Tibial nerve (tissue), 4 donors: ENCODE measurements around the gene ACTR1B. TPM values are rescaled to one million over a fixed set of nuclear protein-coding genes. Genes with fewer than 3 reads are reported as not detected.
"Not testable (repeated sequence)": the region's sequence is repeated elsewhere in the genome, so short reads cannot be mapped to it uniquely, and the experiment has no call there.

ENCODE experiments used
- DNase-seq, 2 donors: peaks; one replicate each; pipeline ENCODE4 v3.0.0-alpha.2; 2019; ENCODE audit warnings: low spot score in 2 of 2
- H3K27ac ChIP-seq, 4 donors: fragments of 200-600 bp; sonication (generic) in 3 of 4; one replicate each; pipeline ENCODE4 v1.5.1; 2017 to 2019; ENCODE audit warnings: mild to moderate bottlenecking in 1 of 4
- H3K27me3 ChIP-seq, 2 donors: fragments of 200-600 bp; sonication (generic) in 1 of 2; one replicate each; pipeline versions ENCODE4 v1.5.1 to v1.6.0; 2017 to 2019
- H3K36me3 ChIP-seq, 3 donors: fragments of 200-600 bp; sonication (generic); one replicate each; pipeline ENCODE4 v1.5.1; 2018 to 2019
- H3K4me1 ChIP-seq, 4 donors: fragments of 200-600 bp; sonication (generic) in 3 of 4; one replicate each; pipeline ENCODE4 v1.5.1; 2017 to 2019
- H3K4me3 ChIP-seq, 4 donors: fragments of 200-600 bp; sonication (generic) in 3 of 4; one replicate each; pipeline ENCODE4 v1.5.1; 2017 to 2019; ENCODE audit warnings: mild to moderate bottlenecking in 1 of 4, moderate library complexity in 1 of 4
- H3K9me3 ChIP-seq, 4 donors: fragments of 200-600 bp; sonication (generic) in 3 of 4; one replicate each; pipeline ENCODE4 v1.5.1; 2017 to 2019
- EP300 ChIP-seq, 2 donors: sonication (generic); formaldehyde crosslinking; IDR thresholded peaks; one replicate each; pipeline ENCODE4 v1.6.1; 2017; ENCODE audit warnings: antibody characterized with exemption in 2 of 2, mild to moderate bottlenecking in 1 of 2
- POLR2A ChIP-seq, 2 donors: fragments of 450-650 bp; IDR thresholded peaks; one replicate each; pipeline ENCODE4 v1.6.1; 2017; ENCODE audit warnings: antibody characterized with exemption in 2 of 2, mild to moderate bottlenecking in 2 of 2, moderate library complexity in 2 of 2
- WGBS, 2 donors: methylation state at CpG; one replicate each; pipeline ENCODE4 v1.1.5; 2018; 5-methylcytosine and 5-hydroxymethylcytosine counted together
- total RNA-seq, 4 donors: library from RNA; depleted of rRNA; stranded (reverse); fragments of >200 nt; gene quantifications; one replicate each; pipeline ENCODE4 v1.1.0, GENCODE V29; 2016
- TF ChIP-seq, protein P1 (sequence below), 5 experiments: fragments of 200-600 bp in 3 of 5; fragments of 450-650 bp in 2 of 5; sonication (generic) in 3 of 5; IDR thresholded peaks; one replicate each; pipeline ENCODE4 v1.5.1; 2016 to 2019; ENCODE audit warnings: antibody characterized with exemption in 5 of 5, mild to moderate bottlenecking in 3 of 5, moderate library complexity in 2 of 5

The ACTR1B gene
- total RNA-seq = 100 to 1,000 TPM in 1 of 4 donors, 10 to 100 TPM in 3; 65.1 to 109 (median 85.5) TPM

DNA sequence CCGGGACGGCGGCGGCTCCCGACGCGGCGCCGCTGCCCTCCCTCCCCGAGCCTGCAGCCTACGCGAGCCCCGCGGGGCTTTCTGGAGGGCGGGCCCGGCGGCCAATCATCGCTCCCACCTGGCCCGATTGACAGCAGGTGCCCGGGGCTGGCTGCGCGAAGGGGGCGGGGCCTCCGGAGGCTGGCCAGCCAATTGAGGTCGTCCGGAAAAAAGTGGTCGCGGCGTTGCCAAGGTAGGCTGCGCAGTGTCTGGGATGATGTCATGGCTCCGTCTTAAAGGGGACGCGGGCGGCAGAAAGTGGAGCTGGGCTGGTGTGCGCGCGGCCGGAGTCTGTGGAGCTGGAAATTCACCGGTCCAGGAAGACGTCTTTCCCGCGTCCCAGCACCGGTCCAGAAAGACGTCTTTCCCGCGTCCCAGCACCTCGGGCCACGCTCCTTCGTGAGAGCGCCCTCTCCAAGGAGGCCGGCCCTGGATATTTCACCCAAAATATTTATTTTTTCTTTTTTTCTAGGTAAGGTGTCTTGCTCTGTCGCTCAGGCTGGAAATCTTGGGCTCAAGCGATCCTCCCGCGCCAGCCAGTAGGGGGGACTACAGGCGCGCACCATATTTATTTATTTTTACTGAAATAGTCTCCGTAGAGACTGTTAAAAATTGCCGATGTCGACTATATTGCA, at the start of gene ACTR1B:
ACTR1B (minus strand) TSS at position 83 of the 674 bp plus-strand sequence. CDS start 154 bp downstream, outside the sequence.
- H3K4me1 ChIP-seq = peaks cover 0 to 41% (median 15%) of the 10 kb centered on the region in 4 donors
- H3K27ac ChIP-seq = peak within 1 kb of the TSS; percentile 63 to 99 (median 96)
- H3K4me3 ChIP-seq = peak within 1 kb of the TSS; percentile 47 to 97 (median 85)
- TF ChIP-seq, protein P1, sequence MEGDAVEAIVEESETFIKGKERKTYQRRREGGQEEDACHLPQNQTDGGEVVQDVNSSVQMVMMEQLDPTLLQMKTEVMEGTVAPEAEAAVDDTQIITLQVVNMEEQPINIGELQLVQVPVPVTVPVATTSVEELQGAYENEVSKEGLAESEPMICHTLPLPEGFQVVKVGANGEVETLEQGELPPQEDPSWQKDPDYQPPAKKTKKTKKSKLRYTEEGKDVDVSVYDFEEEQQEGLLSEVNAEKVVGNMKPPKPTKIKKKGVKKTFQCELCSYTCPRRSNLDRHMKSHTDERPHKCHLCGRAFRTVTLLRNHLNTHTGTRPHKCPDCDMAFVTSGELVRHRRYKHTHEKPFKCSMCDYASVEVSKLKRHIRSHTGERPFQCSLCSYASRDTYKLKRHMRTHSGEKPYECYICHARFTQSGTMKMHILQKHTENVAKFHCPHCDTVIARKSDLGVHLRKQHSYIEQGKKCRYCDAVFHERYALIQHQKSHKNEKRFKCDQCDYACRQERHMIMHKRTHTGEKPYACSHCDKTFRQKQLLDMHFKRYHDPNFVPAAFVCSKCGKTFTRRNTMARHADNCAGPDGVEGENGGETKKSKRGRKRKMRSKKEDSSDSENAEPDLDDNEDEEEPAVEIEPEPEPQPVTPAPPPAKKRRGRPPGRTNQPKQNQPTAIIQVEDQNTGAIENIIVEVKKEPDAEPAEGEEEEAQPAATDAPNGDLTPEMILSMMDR (IDR thresholded peaks at IDR 0.05) = peak in 4 of 5 experiments; percentile 44 to 71 (median 60)
- TF ChIP-seq EP300 (IDR thresholded peaks at IDR 0.05) (peak; percentile 68 to 97), POLR2A (IDR thresholded peaks at IDR 0.05) (peak; percentile 89 to 97)
- H3K27me3 ChIP-seq = no peaks in the 10 kb centered on the region
- H3K36me3 ChIP-seq = peaks cover 0 to 22% (median under 1%) of the 10 kb centered on the region in 3 donors
- 0% methylated on average over 43 to 52 of the region's 60 CpGs for WGBS, 2 donors
- peak; percentile 95 to 96 for DNase-seq
- H3K9me3 ChIP-seq = no peaks in the 10 kb centered on the region

DNA sequence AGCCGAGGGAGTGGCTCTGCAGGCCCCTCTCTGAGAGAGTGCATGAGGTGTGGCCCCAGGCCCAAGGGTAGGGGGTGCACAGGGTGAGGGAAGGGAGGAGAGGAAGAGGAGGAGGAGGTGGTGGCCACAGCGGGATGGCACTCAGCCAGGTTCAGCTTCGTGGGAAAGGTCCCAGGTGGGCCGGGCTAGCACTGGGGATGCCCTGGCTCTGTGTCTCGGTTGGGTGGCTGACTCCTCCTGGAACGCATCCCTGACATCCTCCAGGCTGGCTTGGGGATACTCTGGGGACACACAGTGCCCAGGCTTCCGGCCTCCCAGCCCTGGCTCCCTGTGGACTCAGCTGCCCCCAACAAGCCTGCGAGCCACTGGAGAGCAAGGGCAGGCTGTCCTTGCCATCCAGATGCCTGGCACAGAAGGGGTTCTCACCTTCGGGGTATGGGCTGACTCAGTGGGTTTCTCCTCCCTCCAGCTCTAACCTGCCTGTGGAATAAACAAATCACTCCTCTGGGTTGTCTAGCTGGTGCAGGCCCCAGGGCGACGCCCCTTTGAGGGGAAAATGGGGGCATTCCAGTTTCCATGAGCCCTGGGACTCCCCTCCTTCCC, 49.0 kb upstream of the ACTR1B start:
- Histone ChIP-seq H3K27me3 (no peaks in the 10 kb centered on the region), H3K36me3 (no peaks in the 10 kb centered on the region), H3K9me3 (no peaks in the 10 kb centered on the region), H3K4me3 (no peak overlapping the region), H3K4me1 (no peaks in the 10 kb centered on the region), H3K27ac (no peak overlapping the region)
- 69 to 77% methylated on average over 11 of the region's 11 CpGs for WGBS, 2 donors
- no peak for DNase-seq
- no peak for TF ChIP-seq POLR2A (IDR thresholded peaks at IDR 0.05)
- TF ChIP-seq EP300 (IDR thresholded peaks at IDR 0.05) = no peak
- TF ChIP-seq, protein P1 (IDR thresholded peaks at IDR 0.05) = no peak

DNA sequence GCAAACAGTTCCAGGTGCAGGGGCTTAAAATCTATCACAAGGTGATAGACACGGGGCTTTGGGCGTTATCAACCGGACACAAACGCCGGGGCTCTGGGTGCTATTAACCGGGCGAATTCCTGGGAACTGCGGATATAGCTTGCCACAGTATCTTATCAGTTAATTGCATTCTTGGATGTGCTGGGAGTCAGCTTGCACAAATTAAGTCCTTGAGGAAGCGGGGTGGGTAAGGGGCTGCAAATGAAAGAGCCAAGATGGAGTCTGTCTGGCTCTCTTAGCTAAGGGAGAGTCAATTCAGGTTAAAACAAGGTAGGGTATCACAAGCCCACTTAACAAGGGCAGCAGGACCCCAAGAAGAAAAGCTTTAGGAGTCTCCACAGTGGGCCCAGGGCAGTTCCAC, 48.3 kb upstream of the ACTR1B start:
- WGBS, 2 donors = 67 to 76% methylated on average over 9 of the region's 9 CpGs
- H3K27me3 ChIP-seq, H3K9me3 ChIP-seq, H3K36me3 ChIP-seq, DNase-seq, H3K4me3 ChIP-seq, H3K4me1 ChIP-seq, H3K27ac ChIP-seq: not testable (repeated sequence)

DNA sequence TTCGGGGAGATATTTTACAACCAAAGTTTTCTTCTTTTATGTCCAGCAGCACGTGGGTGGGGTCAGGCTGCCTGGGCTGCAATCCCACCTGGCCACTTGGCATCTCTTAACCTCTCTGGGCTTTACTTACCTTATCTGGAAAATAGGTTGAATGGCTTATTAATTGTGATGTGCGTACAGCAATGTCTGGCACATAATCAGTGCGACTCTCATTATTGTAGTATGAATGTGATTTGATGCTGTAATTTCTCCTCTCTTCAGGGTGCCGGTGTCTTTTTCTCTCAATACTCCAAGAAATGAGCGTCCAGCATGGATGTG, 47.5 kb upstream of the ACTR1B start:
- H3K4me1 ChIP-seq = no peaks in the 10 kb centered on the region
- TF ChIP-seq EP300 (IDR thresholded peaks at IDR 0.05) = no peak
- no peak for TF ChIP-seq POLR2A (IDR thresholded peaks at IDR 0.05)
- TF ChIP-seq, protein P1 (IDR thresholded peaks at IDR 0.05) = no peak
- no peak for DNase-seq

DNA sequence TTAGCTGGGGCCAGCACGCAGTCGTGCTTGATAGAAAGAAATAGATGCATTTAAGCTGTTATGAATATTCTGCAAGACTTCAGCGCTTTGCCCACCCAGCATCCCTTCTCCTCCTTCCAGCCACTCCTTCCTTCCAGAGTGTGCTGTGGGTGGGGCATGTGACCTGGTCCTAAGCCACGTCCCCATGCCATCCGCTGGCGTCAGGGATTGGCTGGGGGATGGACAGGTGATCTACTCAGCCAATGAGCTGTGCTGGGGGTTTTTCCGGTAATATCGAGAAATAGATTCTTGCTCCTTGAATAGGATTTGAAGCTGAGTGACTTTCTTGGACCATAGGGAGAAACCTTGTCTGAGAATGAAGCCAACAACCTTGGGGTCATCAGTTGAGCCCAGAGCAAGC, 44.8 kb upstream of the ACTR1B start:
- Histone ChIP-seq H3K36me3 (no peaks in the 10 kb centered on the region), H3K27ac (no peak overlapping the region), H3K4me3 (no peak overlapping the region), H3K9me3 (no peaks in the 10 kb centered on the region), H3K4me1 (no peaks in the 10 kb centered on the region), H3K27me3 (no peaks in the 10 kb centered on the region)
- no peak for DNase-seq
- TF ChIP-seq, protein P1 (IDR thresholded peaks at IDR 0.05) = no peak
- TF ChIP-seq POLR2A (IDR thresholded peaks at IDR 0.05) = no peak
- no peak for TF ChIP-seq EP300 (IDR thresholded peaks at IDR 0.05)
- WGBS, 2 donors = 84 to 86% methylated on average over 8 of the region's 8 CpGs

More for the DNA sequence above, 47.5 kb upstream of the ACTR1B start:
- H3K36me3 ChIP-seq = no peaks in the 10 kb centered on the region
- no peaks in the 10 kb centered on the region for H3K27me3 ChIP-seq
- H3K4me3 ChIP-seq = no peak overlapping the region
- 75 to 80% methylated on average over 6 of the region's 6 CpGs for whole genome bisulfite sequencing, 2 donors
- no peak overlapping the region for H3K27ac ChIP-seq
- no peaks in the 10 kb centered on the region for H3K9me3 ChIP-seq
